B cell (primary cell): ENCODE results near the gene SPCS2.

ENCODE experiments used
- CTCF ChIP-seq: fragments of 200-600 bp; IDR thresholded peaks from one replicate; pipeline ENCODE4 v1.8.0; 2022; ENCODE audit warnings: antibody characterized with exemption, mild to moderate bottlenecking
- EZH2 ChIP-seq: IDR thresholded peaks from 2 replicates; pipeline ENCODE4 v1.6.1; 2012; ENCODE audit warnings: borderline replicate concordance, low read depth, mild to moderate bottlenecking, moderate library complexity, low read length; ENCODE audit not compliant: insufficient read depth, poor library complexity, severe bottlenecking

DNA sequence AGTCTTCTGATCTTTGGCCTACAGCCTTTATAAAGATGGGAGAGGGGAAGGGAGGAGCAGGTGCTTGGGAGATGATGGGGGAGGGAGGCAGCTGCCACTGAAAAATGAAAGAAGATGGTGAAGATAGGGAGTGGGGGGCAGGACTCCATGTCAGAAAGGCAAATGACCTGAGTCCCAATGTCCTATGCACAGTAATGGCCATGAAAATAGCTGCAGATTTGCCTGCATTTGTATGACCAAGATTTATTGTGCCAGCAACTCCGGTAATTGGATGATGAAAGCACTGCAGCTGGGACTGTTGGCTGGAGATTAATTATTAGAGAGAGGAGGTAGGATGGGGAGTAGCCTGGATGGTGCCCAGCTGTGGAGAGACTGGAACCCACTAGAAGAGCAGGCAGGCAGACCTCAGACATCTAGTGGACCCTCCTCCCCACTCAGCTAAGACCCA is 75.7 kb downstream of the SPCS2 start:
- TF ChIP-seq CTCF (no peak), EZH2 (no peak)
